Measurements from ENCODE around the gene KPNA1.

Gene KPNA1

DNA sequence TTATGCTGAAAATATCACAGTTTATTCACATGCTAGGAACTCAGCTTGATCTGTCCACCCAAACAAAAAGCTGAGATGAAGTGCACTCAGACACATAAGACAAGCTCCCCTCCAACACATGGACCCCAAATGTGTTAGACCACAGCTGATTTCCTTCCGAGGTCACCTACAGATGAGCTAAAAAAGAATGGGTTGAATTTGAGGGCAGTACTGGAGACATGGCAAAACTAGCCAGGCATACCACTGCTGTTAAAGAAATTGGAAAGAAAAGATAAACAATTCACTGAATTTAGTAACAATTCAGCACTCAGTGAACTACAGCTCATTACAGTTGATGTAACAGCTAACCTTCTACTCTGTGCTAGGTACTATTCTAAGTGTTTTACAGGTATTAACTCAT lies 33.9 kb upstream of the KPNA1 start:
- Histone ChIP-seq H3K36me3 (ENCODE audit: control insufficient read depth, insufficient read depth, low read length) (no peaks in the 10 kb centered on the region), H3K27ac (ENCODE audit: low read depth, low read length) (no peak overlapping the region), H3K9ac (ENCODE audit: low read depth, low read length) (no peak overlapping the region)

DNA sequence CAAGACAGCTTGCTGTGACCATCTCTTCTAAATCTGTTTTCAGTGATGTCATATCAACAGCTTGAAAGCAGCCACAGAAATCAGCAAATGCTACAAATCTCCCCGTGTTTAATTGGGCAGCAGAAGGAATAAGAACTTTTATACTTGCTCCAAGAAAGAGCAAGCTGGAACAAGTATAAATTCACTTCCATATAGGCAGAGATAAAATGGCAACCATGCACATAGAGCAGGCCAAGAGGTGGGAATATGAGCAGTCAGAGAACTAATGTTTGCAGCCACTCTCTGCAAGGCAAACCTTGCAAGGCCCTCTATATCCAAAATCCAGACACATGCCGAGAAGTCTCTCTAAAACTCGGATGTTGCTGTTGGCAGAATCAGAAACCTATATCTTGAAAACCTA lies 33.3 kb upstream of the KPNA1 start:
- H3K27me3 ChIP-seq (ENCODE audit: control insufficient read depth, insufficient read depth, low read length): no peaks in the 10 kb centered on the region
- H3K9ac ChIP-seq (ENCODE audit: low read depth, low read length): no peak overlapping the region
- H3K27ac ChIP-seq (ENCODE audit: low read depth, low read length): no peak overlapping the region
- H3K9me3 ChIP-seq (ENCODE audit: control insufficient read depth, insufficient read depth, low read length): no peaks in the 10 kb centered on the region
- no peak overlapping the region for H3K4me3 ChIP-seq (ENCODE audit: low read depth, low read length)
- peaks cover 2% of the 10 kb centered on the region; the same call in 1 of the 2 replicates for H3K4me1 ChIP-seq (ENCODE audit: control insufficient read depth, insufficient read depth, low read length)
- no peaks in the 10 kb centered on the region for H3K36me3 ChIP-seq (ENCODE audit: control insufficient read depth, insufficient read depth, low read length)

More for the DNA sequence above, 33.9 kb upstream of the KPNA1 start:
- Histone ChIP-seq H3K4me1 (ENCODE audit: control insufficient read depth, insufficient read depth, low read length) (peaks cover 6% of the 10 kb centered on the region), H3K27me3 (ENCODE audit: control insufficient read depth, insufficient read depth, low read length) (no peaks in the 10 kb centered on the region), H3K4me3 (ENCODE audit: low read depth, low read length) (no peak overlapping the region), H3K9me3 (ENCODE audit: control insufficient read depth, insufficient read depth, low read length) (no peaks in the 10 kb centered on the region)

DNA sequence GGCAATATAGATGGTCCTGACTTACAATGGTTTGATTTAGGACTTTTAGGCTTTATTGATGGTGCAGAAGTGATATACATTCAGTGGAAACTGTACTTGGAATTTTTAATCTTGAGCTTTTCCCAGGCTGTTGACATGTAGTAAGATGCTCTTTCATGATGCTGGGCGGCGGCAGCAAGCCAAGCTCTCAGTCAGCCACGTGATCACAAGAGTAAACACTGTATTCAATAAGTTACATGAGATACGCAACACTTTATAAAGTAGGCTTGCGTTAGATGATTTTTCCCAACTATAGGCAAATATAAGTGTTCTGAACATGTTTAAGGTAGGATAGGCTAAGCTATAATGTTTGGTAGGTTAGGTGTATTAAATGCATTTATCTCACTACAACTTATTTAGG lies 31.4 kb upstream of the KPNA1 start:
- no peaks in the 10 kb centered on the region for H3K36me3 ChIP-seq (ENCODE audit: control insufficient read depth, insufficient read depth, low read length)
- H3K9me3 ChIP-seq (ENCODE audit: control insufficient read depth, insufficient read depth, low read length): no peaks in the 10 kb centered on the region
- H3K27ac ChIP-seq (ENCODE audit: low read depth, low read length): no peak overlapping the region
- H3K27me3 ChIP-seq (ENCODE audit: control insufficient read depth, insufficient read depth, low read length): no peaks in the 10 kb centered on the region
- no peak overlapping the region for H3K4me3 ChIP-seq (ENCODE audit: low read depth, low read length)
- H3K4me1 ChIP-seq (ENCODE audit: control insufficient read depth, insufficient read depth, low read length): no peaks in the 10 kb centered on the region
- no peak overlapping the region for H3K9ac ChIP-seq (ENCODE audit: low read depth, low read length)

DNA sequence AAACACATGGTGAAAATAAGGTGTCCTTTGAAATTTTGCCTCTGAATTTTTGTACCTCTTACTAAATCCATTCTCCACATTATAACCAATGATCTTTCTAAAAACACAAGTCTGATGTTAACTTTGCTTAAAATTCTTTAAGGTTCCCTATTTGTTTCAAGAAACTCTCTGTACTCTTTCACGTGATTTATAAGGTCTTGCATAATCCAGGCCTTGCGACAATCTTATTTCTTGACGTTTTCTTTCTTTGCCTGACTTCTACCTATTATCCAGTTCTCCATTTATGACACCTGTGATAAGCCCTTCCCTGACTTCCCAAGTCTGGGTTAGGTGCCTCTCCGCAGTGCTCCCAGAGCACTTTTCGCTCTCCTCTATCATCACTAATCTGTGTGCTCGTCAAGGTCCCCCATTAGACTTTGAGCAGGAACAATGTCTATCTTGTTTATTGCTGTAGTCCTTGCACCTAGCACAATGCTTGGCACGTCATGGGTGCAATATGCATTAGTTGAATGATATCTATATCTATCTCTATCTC lies 24.3 kb upstream of the KPNA1 start:
- H3K9me3 ChIP-seq (ENCODE audit: control insufficient read depth, insufficient read depth, low read length): no peaks in the 10 kb centered on the region
- no peak overlapping the region for H3K9ac ChIP-seq (ENCODE audit: low read depth, low read length)
- peaks cover 26% of the 10 kb centered on the region for H3K4me1 ChIP-seq (ENCODE audit: control insufficient read depth, insufficient read depth, low read length)
- no peak overlapping the region for H3K27ac ChIP-seq (ENCODE audit: low read depth, low read length)
- no peak overlapping the region for H3K4me3 ChIP-seq (ENCODE audit: low read depth, low read length)
- H3K27me3 ChIP-seq (ENCODE audit: control insufficient read depth, insufficient read depth, low read length): no peaks in the 10 kb centered on the region
- H3K36me3 ChIP-seq (ENCODE audit: control insufficient read depth, insufficient read depth, low read length): no peaks in the 10 kb centered on the region

DNA sequence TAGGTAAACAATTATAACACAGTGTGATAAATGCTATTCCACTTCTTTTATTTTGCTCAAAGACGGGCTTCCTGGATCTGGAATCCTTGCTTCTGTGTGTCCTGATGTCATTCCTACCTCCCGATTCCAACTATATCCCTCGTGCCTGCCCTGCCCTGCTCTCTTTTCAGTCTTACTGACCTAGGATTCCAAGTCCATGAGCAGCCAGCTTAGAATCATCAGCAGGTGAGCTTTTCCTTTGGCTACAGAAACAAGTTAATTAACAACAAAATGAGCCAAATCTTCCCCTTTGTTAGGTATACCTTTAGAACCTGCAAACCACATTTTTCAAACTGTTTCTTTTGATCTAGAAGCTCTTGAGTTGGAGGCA lies 21.9 kb upstream of the KPNA1 start:
- H3K4me1 ChIP-seq (ENCODE audit: control insufficient read depth, insufficient read depth, low read length): peaks cover 26% of the 10 kb centered on the region
- H3K27me3 ChIP-seq (ENCODE audit: control insufficient read depth, insufficient read depth, low read length): no peaks in the 10 kb centered on the region
- no peaks in the 10 kb centered on the region for H3K9me3 ChIP-seq (ENCODE audit: control insufficient read depth, insufficient read depth, low read length)
- H3K4me3 ChIP-seq (ENCODE audit: low read depth, low read length): peak overlapping the region; percentile 17; the same call in 1 of the 2 replicates
- H3K27ac ChIP-seq (ENCODE audit: low read depth, low read length): peak overlapping the region; percentile 57
- H3K9ac ChIP-seq (ENCODE audit: low read depth, low read length): peak overlapping the region; percentile 24; the same call in 1 of the 2 replicates
- no peaks in the 10 kb centered on the region for H3K36me3 ChIP-seq (ENCODE audit: control insufficient read depth, insufficient read depth, low read length)

DNA sequence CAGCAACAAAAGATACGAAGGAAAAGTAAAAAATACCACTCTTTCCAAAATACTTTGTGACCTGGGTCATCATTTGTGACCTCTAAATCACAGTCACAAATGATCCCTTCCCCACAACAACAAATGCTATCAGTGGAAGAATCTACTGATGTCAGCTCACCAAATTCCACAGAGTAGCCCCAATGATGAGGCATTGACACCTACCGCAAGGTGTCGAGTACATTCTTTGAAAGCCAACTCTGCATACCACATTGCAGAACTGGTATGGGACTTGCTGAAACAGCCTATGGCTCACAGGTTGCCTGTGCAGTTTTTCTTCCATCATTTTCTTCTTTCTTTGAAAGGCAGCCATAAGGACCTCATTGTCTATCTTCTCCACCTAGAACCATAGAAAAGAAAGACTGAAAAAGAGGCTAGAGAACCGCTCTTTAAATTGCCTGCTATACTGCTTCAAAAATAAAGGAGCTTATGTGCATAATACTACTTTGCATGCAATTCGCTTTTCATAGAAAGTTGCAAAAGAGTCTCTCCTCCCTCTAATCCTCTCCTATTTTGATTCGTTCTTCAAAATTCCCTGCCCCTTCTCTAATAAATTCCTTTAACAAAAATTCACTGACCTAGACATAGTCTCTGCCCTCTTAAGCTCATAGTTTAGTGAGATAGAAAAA lies 21.4 kb upstream of the KPNA1 start:
- Histone ChIP-seq H3K27ac (ENCODE audit: low read depth, low read length) (peak overlapping the region; percentile 57), H3K9ac (ENCODE audit: low read depth, low read length) (peak overlapping the region; percentile 24; the same call in 1 of the 2 replicates), H3K4me3 (ENCODE audit: low read depth, low read length) (0 out of 2 replicates have a peak overlapping the region, but pooled peaks have one; percentile 17), H3K36me3 (ENCODE audit: control insufficient read depth, insufficient read depth, low read length) (no peaks in the 10 kb centered on the region), H3K27me3 (ENCODE audit: control insufficient read depth, insufficient read depth, low read length) (no peaks in the 10 kb centered on the region), H3K9me3 (ENCODE audit: control insufficient read depth, insufficient read depth, low read length) (no peaks in the 10 kb centered on the region), H3K4me1 (ENCODE audit: control insufficient read depth, insufficient read depth, low read length) (peaks cover 26% of the 10 kb centered on the region)

DNA sequence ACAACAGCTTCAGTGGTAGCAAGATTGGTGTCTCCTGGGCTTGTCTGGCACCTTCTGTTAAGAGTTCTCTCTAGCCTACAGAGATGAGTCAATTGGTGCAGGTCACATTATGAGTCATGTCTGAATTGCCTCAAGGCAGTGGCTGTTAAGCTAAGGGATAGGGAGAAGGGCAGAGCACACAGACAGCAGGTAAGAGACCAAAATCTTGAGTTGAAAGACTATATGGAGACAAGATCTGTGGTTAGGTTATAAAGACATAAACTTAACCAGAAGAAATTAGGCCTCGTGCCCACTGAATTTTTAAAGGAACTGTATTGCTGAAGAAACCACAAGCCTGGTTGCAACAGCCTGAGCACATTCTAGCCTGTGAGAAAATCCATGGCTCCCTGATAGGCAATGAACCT lies 19.2 kb upstream of the KPNA1 start:
- H3K27ac ChIP-seq (ENCODE audit: low read depth, low read length): peak overlapping the region; percentile 45

DNA sequence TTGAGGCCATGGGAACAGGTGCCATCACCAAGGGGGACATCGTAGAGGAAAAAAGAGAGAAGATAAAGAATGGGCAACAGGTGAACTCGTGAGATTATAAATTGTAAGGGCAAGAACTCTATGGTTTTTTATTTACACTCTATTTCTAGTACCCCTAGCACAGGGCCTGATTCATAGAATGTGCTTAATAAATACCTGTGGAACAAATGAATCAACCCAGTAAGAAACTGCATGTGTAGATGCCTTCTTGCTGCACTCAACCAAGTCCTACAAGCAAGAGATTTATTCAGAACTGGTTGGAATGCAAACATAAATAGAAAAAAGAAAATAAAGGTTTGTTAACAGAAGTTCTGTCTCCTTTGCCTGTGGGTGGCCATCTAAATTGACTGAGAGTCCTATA lies 18.7 kb upstream of the KPNA1 start:
- Histone ChIP-seq H3K36me3 (ENCODE audit: control insufficient read depth, insufficient read depth, low read length) (no peaks in the 10 kb centered on the region), H3K9ac (ENCODE audit: low read depth, low read length) (no peak overlapping the region), H3K4me1 (ENCODE audit: control insufficient read depth, insufficient read depth, low read length) (peaks cover 26% of the 10 kb centered on the region), H3K27me3 (ENCODE audit: control insufficient read depth, insufficient read depth, low read length) (no peaks in the 10 kb centered on the region), H3K27ac (ENCODE audit: low read depth, low read length) (peak overlapping the region; percentile 45), H3K9me3 (ENCODE audit: control insufficient read depth, insufficient read depth, low read length) (no peaks in the 10 kb centered on the region), H3K4me3 (ENCODE audit: low read depth, low read length) (no peak overlapping the region)

More for the DNA sequence above, 19.2 kb upstream of the KPNA1 start:
- H3K9me3 ChIP-seq (ENCODE audit: control insufficient read depth, insufficient read depth, low read length): no peaks in the 10 kb centered on the region
- no peaks in the 10 kb centered on the region for H3K36me3 ChIP-seq (ENCODE audit: control insufficient read depth, insufficient read depth, low read length)
- H3K27me3 ChIP-seq (ENCODE audit: control insufficient read depth, insufficient read depth, low read length): no peaks in the 10 kb centered on the region
- H3K9ac ChIP-seq (ENCODE audit: low read depth, low read length): no peak overlapping the region
- peaks cover 26% of the 10 kb centered on the region for H3K4me1 ChIP-seq (ENCODE audit: control insufficient read depth, insufficient read depth, low read length)
- no peak overlapping the region for H3K4me3 ChIP-seq (ENCODE audit: low read depth, low read length)

DNA sequence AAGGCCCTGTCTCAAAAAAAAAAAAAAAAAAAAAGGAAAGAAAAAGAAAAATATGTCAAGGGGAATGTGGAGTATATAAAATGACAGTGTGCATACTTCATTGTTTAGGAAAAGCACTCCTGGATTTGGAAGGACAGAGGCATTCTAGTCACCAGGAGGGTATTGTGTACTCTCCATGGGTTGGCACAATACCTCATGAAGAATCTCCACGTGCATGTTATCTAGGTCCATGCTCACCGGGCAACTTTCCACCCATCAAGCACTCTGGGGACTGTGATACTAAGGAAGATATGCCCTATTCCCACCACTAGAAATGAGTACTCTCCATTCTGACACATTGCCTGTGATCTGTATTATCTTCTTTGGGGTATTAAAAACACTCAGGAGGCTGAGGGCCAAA lies 15.4 kb upstream of the KPNA1 start:
- no peak overlapping the region for H3K4me3 ChIP-seq (ENCODE audit: low read depth, low read length)
- no peak overlapping the region for H3K9ac ChIP-seq (ENCODE audit: low read depth, low read length)
- H3K4me1 ChIP-seq (ENCODE audit: control insufficient read depth, insufficient read depth, low read length): no peaks in the 10 kb centered on the region
- H3K36me3 ChIP-seq (ENCODE audit: control insufficient read depth, insufficient read depth, low read length): no peaks in the 10 kb centered on the region
- no peaks in the 10 kb centered on the region for H3K27me3 ChIP-seq (ENCODE audit: control insufficient read depth, insufficient read depth, low read length)
- H3K9me3 ChIP-seq (ENCODE audit: control insufficient read depth, insufficient read depth, low read length): no peaks in the 10 kb centered on the region
- H3K27ac ChIP-seq (ENCODE audit: low read depth, low read length): no peak overlapping the region

DNA sequence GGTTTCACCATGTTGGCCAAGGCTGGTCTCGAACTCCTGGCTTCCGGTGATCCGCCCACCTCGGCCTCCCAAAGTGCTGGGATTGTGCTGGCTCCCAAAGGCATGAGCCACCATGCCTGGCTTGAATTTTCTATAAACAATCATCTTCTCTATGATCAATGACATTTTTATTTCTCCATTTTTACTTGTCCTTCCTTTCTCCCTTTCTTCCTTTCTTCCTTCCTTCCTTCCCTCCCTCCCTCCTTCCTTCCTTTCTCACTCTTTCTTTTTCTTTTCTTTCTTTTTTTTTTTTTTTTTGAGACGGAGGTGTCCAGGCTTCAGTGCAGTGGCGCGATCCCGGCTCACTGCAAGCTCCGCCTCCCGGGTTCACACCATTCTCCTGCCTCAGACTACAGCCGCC lies 8.6 kb upstream of the KPNA1 start:
- Histone ChIP-seq H3K27ac (ENCODE audit: low read depth, low read length) (no peak overlapping the region), H3K27me3 (ENCODE audit: control insufficient read depth, insufficient read depth, low read length) (no peaks in the 10 kb centered on the region), H3K9ac (ENCODE audit: low read depth, low read length) (no peak overlapping the region), H3K9me3 (ENCODE audit: control insufficient read depth, insufficient read depth, low read length) (no peaks in the 10 kb centered on the region), H3K4me1 (ENCODE audit: control insufficient read depth, insufficient read depth, low read length) (no peaks in the 10 kb centered on the region), H3K4me3 (ENCODE audit: low read depth, low read length) (no peak overlapping the region), H3K36me3 (ENCODE audit: control insufficient read depth, insufficient read depth, low read length) (no peaks in the 10 kb centered on the region)

DNA sequence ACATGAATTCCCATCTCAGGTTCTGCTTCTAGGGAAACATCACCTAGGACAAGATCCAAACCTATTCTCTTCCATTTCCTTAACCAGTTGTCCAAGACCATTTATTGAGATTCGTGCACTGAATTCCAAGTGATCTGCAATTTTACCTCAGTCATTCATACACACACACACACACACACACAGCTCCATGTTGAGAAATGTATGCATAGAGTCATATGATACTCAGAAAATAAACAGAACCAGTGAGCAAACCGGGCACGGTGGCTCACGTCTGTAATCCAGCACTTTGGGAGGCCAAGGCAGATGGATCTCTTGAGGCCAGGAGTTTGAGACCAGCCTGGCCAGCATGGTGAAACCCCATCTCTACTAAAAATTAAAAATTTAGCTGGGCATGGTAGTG lies 6.1 kb upstream of the KPNA1 start:
- H3K9ac ChIP-seq (ENCODE audit: low read depth, low read length): no peak overlapping the region
- H3K4me1 ChIP-seq (ENCODE audit: control insufficient read depth, insufficient read depth, low read length): no peaks in the 10 kb centered on the region
- H3K27ac ChIP-seq (ENCODE audit: low read depth, low read length): no peak overlapping the region

More for the DNA sequence above, 6.1 kb upstream of the KPNA1 start:
- Histone ChIP-seq H3K9me3 (ENCODE audit: control insufficient read depth, insufficient read depth, low read length) (no peaks in the 10 kb centered on the region), H3K36me3 (ENCODE audit: control insufficient read depth, insufficient read depth, low read length) (no peaks in the 10 kb centered on the region), H3K4me3 (ENCODE audit: low read depth, low read length) (no peak overlapping the region), H3K27me3 (ENCODE audit: control insufficient read depth, insufficient read depth, low read length) (no peaks in the 10 kb centered on the region)

Measured in HUES48 (cell line).